ENCODE measurements around the gene TUBGCP3.

Gene TUBGCP3

DNA sequence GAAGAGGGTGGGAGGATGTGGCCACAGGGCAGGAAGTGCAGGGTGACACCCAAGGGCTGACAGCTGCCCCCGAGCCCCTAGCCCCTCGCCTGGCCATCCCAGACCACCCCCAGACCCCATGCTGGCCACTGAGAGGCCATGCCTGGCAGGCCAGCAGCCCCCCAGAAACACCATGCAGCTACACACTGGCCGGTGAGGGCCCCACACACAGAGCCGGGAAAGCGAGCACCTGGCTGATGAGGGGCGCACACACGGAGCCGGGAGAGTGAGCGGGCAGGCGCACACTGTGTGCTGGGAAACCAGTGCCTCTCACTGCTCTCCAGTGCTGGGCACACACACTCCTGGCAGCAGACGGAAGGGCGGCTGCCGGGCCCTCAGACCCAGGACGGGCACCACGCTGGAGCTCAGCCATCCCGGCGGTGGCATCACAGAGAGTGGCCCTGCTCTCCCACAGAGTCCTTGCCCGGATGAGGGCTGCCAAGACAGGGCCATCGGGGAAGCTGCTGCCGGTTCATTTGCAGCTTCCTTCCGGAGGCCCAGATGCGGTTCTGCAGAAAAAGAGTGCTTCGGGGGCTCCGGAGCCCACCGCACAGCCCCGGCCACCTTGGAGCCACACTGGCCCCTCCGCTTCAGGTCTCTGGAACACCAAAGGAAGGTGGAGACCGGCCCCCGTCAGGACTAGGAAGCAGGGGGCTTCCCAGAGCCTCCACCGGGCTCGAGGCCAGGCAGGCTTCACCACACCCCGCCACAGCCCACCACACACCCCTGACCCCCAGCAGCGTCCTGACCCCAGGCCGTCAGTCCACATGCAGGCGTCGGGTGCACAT is 135.4 kb downstream of the TUBGCP3 start:
- TF ChIP-seq, protein P1, sequence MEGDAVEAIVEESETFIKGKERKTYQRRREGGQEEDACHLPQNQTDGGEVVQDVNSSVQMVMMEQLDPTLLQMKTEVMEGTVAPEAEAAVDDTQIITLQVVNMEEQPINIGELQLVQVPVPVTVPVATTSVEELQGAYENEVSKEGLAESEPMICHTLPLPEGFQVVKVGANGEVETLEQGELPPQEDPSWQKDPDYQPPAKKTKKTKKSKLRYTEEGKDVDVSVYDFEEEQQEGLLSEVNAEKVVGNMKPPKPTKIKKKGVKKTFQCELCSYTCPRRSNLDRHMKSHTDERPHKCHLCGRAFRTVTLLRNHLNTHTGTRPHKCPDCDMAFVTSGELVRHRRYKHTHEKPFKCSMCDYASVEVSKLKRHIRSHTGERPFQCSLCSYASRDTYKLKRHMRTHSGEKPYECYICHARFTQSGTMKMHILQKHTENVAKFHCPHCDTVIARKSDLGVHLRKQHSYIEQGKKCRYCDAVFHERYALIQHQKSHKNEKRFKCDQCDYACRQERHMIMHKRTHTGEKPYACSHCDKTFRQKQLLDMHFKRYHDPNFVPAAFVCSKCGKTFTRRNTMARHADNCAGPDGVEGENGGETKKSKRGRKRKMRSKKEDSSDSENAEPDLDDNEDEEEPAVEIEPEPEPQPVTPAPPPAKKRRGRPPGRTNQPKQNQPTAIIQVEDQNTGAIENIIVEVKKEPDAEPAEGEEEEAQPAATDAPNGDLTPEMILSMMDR (conservative IDR thresholded peaks at IDR 0.05; ENCODE audit: low read length), result no peak
- DNase-seq (ENCODE audit: low read depth), result no peak
- H3K4me3 ChIP-seq (ENCODE audit: low read length), result no peak overlapping the region

DNA sequence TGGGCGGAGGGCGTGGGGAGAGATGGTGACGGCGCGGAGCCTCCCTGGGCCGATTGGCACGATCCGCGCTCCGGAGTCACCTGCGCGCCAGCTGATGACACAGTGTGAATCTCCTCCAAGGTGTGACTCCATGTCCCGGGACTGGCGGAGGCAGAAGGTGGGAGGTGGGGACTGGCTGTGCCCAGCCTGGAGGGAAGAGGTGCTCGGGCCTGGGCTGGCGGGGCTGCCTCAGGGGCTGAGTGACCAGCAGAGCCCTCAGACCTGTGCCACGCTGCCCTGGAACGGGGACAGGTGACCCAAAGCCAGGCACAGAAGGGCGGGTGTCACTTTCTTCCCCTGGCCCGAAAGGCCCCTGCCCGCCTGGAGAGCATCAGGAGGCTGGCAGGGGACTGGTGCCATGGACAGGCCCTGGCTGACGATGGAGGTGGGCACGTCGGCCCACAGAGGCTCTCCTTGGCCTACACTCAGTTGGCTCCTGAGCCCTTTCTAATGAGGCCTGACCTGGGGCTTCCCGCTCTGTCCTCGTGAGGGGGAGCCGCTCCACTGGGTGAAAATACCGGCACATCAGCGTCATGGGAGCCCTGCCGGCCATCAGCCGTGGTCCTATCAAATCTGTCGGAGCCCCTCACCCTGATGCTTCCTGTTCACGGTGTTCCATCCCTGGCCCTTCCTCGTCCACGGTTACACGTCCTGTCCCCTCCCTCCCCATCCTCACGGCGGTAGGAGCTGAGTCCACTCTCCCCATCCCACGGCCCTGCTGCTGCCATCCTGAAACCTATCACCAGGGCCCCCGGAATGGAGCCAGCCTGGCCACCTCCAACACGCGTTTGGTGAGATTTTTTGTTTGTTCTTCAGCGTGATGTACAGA is 136.2 kb downstream of the TUBGCP3 start:
- DNase-seq (ENCODE audit: low read depth), result no peak
- H3K4me3 ChIP-seq (ENCODE audit: low read length), result no peak overlapping the region
- TF ChIP-seq, protein P1 (conservative IDR thresholded peaks at IDR 0.05; ENCODE audit: low read length), result no peak

DNA sequence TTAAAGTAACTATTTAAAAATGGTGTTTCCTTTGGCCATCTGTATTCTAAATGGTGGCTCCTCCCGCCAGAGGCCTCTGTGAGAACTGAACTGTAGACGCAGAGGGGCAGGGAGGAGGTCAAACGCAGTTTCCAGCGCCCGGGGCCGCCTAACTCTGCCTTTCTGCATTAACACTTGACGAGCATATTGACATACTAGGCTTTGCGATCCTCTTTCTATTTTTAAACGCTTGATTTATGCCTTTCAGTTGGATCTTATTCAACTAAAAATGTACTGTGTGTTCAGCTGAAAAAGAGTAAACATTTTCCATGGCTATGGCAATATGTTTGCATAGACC is 137.1 kb downstream of the TUBGCP3 start:
- TF ChIP-seq, protein P1 (conservative IDR thresholded peaks at IDR 0.05; ENCODE audit: low read length), result no peak
- H3K4me3 ChIP-seq (ENCODE audit: low read length), result no peak overlapping the region
- DNase-seq (ENCODE audit: low read depth), result no peak

DNA sequence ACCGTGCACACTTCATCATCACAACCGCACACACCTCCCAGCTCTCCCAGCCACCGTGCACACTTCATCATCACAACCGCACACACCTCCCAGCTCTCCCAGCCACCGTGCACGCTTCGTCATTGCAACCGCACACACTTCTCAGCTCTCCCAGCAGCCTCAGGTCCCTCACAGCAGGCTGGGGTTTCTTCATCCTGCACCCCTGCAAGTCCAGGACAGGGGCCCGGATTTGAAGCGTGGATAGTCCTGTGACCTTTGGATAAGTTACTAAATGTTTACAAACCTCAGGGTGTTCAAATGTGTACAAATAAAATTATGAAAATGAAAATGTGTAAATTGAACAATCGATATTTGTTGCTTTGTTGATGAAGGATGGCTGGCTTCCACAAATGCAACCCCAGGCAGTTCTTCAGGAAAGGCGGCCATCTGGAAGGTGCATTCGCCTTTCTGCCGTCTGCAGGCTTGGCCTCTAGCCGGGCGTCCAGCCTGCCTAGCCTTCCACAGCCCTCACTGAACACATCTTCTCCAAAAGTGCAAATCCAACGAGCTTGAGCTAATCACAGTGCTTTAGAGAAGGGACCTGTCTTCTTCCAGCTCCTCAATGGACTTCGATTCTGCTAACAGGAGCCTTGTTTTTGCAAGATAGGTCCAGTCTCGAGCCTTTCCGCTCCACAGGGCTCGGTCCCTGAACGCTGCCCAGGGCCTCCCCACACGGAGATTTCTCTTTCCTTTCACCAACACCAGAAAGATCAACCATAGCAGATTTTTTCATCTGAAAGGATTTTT is 137.6 kb downstream of the TUBGCP3 start:
- H3K4me3 ChIP-seq (ENCODE audit: low read length), result no peak overlapping the region
- TF ChIP-seq, protein P1 (conservative IDR thresholded peaks at IDR 0.05; ENCODE audit: low read length), result no peak
- DNase-seq (ENCODE audit: low read depth), result no peak

DNA sequence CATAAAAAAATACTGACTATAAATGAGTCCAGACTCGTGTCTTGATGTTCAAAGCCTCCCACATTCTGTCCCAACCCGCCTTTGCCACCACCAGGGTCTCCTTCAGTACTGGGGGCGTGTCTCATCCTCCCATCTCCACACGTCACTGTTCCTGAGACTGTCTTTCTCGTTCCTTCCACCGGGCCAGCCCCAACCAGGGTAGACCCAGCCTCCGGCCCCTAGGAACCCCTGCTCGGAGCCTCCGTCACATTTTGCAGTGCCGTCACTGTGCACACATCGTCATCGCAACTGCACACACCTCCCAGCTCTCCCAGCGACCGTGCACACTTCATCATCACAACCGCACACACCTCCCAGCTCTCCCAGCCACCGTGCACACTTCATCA is 138.4 kb downstream of the TUBGCP3 start:
- no peak for DNase-seq (ENCODE audit: low read depth)
- TF ChIP-seq, protein P1 (conservative IDR thresholded peaks at IDR 0.05; ENCODE audit: low read length), result no peak
- no peak overlapping the region for H3K4me3 ChIP-seq (ENCODE audit: low read length)

DNA sequence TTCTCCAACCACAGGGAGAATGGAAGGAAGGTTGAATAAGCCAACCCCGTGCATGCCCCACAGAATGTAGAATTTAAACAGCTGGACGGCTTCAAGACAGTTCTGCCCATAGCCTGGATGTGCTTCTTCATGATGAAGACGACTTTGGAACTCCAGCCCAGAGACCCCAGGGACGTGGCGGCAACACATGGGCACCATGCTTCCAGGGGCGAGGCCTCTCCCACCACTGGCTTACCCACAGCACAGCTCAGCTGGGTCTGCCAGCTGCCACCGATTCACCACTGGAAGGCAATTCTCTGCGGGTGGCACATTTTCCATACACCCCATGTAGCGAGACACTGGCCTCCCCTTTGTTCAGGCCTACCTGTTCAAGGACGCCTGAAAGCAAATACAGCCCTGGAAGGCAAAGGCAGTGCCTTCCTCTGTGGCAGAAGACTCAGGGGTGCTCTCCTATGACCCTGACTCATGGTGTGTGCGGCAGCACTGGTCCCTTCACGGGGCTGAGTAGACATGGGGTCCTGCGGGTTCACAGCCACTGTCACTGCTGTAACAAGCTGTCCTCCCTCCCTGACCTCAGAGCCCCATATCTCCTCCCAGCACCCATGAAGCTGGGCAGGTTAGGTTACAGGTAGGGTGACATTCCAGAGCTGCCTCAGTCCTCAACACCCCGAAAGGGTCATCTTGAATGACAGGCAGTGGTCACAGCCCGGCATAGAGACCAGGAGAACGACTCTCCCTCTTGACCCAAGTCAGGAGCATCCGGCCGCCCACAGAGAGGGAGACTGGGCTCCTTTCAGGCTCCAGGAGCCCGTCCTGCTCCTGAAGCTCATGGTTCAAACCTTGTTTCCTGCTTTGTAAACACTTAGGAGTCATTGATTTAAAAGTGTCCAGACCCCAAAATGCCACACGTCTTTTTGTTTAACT is 139.1 kb downstream of the TUBGCP3 start:
- TF ChIP-seq, protein P1 (conservative IDR thresholded peaks at IDR 0.05; ENCODE audit: low read length), result no peak
- no peak for DNase-seq (ENCODE audit: low read depth)
- no peak overlapping the region for H3K4me3 ChIP-seq (ENCODE audit: low read length)
